ENCODE measurements around the gene FNDC3B.

DNA sequence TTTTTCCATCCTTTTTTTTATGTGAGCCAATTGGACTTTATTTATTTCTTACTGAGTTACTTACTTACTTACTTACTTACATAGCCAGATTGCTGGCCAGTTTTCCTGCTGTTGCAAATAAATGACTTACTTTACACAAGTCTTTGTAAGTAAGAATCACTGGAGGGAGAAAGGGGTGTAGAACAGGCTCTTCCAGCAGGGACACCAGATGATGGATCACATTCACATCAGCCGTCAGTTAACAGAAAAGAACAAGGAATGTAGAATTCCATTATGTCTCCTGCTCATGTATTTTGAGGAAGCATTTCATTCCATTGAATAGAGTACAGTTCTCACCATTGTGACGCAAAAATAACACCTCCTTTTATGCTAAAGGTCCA, 188.6 kb downstream of the FNDC3B start:
- TF ChIP-seq, protein P1, sequence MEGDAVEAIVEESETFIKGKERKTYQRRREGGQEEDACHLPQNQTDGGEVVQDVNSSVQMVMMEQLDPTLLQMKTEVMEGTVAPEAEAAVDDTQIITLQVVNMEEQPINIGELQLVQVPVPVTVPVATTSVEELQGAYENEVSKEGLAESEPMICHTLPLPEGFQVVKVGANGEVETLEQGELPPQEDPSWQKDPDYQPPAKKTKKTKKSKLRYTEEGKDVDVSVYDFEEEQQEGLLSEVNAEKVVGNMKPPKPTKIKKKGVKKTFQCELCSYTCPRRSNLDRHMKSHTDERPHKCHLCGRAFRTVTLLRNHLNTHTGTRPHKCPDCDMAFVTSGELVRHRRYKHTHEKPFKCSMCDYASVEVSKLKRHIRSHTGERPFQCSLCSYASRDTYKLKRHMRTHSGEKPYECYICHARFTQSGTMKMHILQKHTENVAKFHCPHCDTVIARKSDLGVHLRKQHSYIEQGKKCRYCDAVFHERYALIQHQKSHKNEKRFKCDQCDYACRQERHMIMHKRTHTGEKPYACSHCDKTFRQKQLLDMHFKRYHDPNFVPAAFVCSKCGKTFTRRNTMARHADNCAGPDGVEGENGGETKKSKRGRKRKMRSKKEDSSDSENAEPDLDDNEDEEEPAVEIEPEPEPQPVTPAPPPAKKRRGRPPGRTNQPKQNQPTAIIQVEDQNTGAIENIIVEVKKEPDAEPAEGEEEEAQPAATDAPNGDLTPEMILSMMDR (IDR thresholded peaks at IDR 0.05): no peak
- TF ChIP-seq POLR2A (IDR thresholded peaks at IDR 0.05; ENCODE audit: low read depth) (no peak), POLR2AphosphoS5 (IDR thresholded peaks at IDR 0.05) (no peak)

Data from esophagus muscularis mucosa (tissue), 3 donors.